ENCODE data around the gene LCE2B.
"Not testable (repeated sequence)": the region's sequence is repeated elsewhere in the genome, so short reads cannot be mapped to it uniquely, and the experiment has no call there.

The LCE2B gene

GRCh38 chr1:152685823-152686222, at the start of gene LCE2B:
Gene LCE2B (plus strand): TSS chr1:152686123. CDS start chr1:152686844, 721 bp downstream.
- DNase-seq: not testable (repeated sequence)

- DNase-seq: no peak
These were observed 45.6 kb upstream of the LCE2B start for GRCh38 chr1:152640351-152640750.

GRCh38 chr1:152643945-152644344, 42.0 kb upstream of the LCE2B start:
- no peak for DNase-seq

- DNase-seq: no peak
These were observed 40.8 kb upstream of the LCE2B start for GRCh38 chr1:152645146-152645545.

GRCh38 chr1:152646656-152647055, 39.3 kb upstream of the LCE2B start:
- no peak for DNase-seq

- DNase-seq: peak; percentile 11
These were observed 31.8 kb upstream of the LCE2B start for GRCh38 chr1:152654110-152654509.

- DNase-seq: no peak
These were observed 29.5 kb upstream of the LCE2B start for GRCh38 chr1:152656459-152656858.

GRCh38 chr1:152657677-152658076, 28.2 kb upstream of the LCE2B start:
- DNase-seq: no peak

- DNase-seq: no peak
These were observed 27.3 kb upstream of the LCE2B start for GRCh38 chr1:152658649-152659048.

GRCh38 chr1:152663098-152663497, 22.8 kb upstream of the LCE2B start, which contains the start of gene LCE2D:
Gene LCE2D (plus strand): TSS chr1:152663380. CDS start chr1:152664106, 726 bp downstream.
- no peak for DNase-seq

GRCh38 chr1:152666171-152666570, 19.8 kb upstream of the LCE2B start:
- not testable (repeated sequence) for DNase-seq

GRCh38 chr1:152667648-152668047, 18.3 kb upstream of the LCE2B start:
- no peak for DNase-seq

- DNase-seq: no peak
These were observed 12.9 kb upstream of the LCE2B start for GRCh38 chr1:152673016-152673415.

GRCh38 chr1:152674983-152675382, 10.9 kb upstream of the LCE2B start, which contains the start of gene LCE2C:
Gene LCE2C (plus strand): TSS chr1:152675279. CDS start chr1:152676016, 737 bp downstream.
- not testable (repeated sequence) for DNase-seq

GRCh38 chr1:152679459-152679858, 6.5 kb upstream of the LCE2B start:
- no peak for DNase-seq

GRCh38 chr1:152681616-152682015, 4.3 kb upstream of the LCE2B start:
- no peak for DNase-seq

- DNase-seq: no peak
These were observed 2.1 kb upstream of the LCE2B start for GRCh38 chr1:152683846-152684245.

GRCh38 chr1:152697701-152698600, 12.0 kb downstream of the LCE2B start, which contains the start of gene LCE2A:
Gene LCE2A (plus strand): TSS chr1:152698345. CDS start chr1:152698902, 557 bp downstream.
- no peak for DNase-seq

GRCh38 chr1:152699746-152700145, 13.8 kb downstream of the LCE2B start:
- no peak for DNase-seq

GRCh38 chr1:152707860-152708259, 21.9 kb downstream of the LCE2B start, which contains the start of gene LCE4A:
Gene LCE4A (plus strand): TSS chr1:152708160. CDS start chr1:152709076, 916 bp downstream.
- DNase-seq: no peak

GRCh38 chr1:152718238-152718637, 32.3 kb downstream of the LCE2B start:
- no peak for DNase-seq

GRCh38 chr1:152725261-152725660, 39.3 kb downstream of the LCE2B start:
- DNase-seq: no peak

- no peak for DNase-seq
These were observed 43.1 kb downstream of the LCE2B start for GRCh38 chr1:152728986-152729385.

- no peak for DNase-seq
These were observed 49.7 kb downstream of the LCE2B start for GRCh38 chr1:152735648-152736047.

Data from activated effector memory CD4-positive, alpha-beta T cell treated with Interleukin-2 at 50 U/mL for 16 hours (primary cell).